ENCODE results near the gene CADPS2.

Gene CADPS2

DNA sequence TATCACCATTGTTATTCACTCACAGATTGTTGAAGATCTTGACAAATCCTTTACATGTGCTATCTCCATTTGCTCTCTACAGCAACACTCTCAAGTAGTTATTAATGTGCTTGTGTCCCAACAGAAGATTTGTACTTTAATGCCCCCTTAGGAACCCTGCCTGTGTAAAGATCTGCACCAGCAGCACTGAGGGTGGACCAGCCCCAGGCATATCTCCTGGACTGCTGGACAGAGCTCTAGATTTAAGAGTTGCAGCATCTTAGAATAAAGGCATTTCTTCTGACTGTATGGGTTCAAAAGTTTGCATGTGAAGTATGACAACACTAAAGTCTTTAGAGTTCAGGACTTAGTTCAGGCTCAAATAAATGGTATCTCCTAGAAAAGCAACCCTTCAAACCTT is 282.0 kb downstream of the CADPS2 start:
- Histone ChIP-seq H3K36me3 (ENCODE audit: insufficient read depth, low read length) (no peaks in the 10 kb centered on the region), H3K9me2 (ENCODE audit: low read depth, low read length) (no peaks in the 10 kb centered on the region), H3F3A (ENCODE audit: insufficient read depth, low read length) (no peaks in the 10 kb centered on the region)

DNA sequence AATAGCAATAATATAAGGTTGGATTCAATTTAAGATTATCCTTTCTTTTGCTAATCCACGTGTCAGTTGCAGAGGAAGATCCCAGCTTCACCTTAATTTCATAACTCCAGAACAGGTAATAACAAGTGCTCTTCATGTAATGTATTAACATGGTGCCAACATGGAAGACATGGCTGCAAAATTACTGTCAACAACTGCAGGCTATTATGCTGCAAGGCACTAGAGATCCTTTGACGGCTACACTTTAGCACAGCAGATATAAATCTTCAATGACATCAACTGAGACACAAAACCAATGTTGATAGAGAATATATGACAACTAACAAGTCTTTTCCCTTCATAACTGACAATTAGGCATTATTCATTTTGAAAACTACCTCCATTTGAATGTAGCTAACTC is 283.5 kb downstream of the CADPS2 start:
- Histone ChIP-seq H3K27ac (ENCODE audit: low read depth, low read length, poor library complexity, severe bottlenecking) (no peak overlapping the region), H3K79me2 (ENCODE audit: insufficient read depth, low read length) (no peaks in the 10 kb centered on the region), H3K4me3 (ENCODE audit: low read depth, low read length, poor library complexity, severe bottlenecking) (no peak overlapping the region), H3K9me2 (ENCODE audit: low read depth, low read length) (no peaks in the 10 kb centered on the region), H3K36me3 (ENCODE audit: insufficient read depth, low read length) (no peaks in the 10 kb centered on the region), H2AFZ (ENCODE audit: low read length) (no peak overlapping the region), H3K9me3 (ENCODE audit: low read length) (no peaks in the 10 kb centered on the region), H3K4me1 (ENCODE audit: insufficient read depth, low read length, severe bottlenecking) (no peaks in the 10 kb centered on the region), H3F3A (ENCODE audit: insufficient read depth, low read length) (no peaks in the 10 kb centered on the region), H3K9ac (ENCODE audit: low read length) (no peak overlapping the region), H3K4me2 (ENCODE audit: low read length) (no peak overlapping the region), H3K27me3 (ENCODE audit: insufficient read depth, low read length) (no peaks in the 10 kb centered on the region), H4K20me1 (ENCODE audit: insufficient read depth, low read length) (no peaks in the 10 kb centered on the region)
- TF ChIP-seq, protein P1, sequence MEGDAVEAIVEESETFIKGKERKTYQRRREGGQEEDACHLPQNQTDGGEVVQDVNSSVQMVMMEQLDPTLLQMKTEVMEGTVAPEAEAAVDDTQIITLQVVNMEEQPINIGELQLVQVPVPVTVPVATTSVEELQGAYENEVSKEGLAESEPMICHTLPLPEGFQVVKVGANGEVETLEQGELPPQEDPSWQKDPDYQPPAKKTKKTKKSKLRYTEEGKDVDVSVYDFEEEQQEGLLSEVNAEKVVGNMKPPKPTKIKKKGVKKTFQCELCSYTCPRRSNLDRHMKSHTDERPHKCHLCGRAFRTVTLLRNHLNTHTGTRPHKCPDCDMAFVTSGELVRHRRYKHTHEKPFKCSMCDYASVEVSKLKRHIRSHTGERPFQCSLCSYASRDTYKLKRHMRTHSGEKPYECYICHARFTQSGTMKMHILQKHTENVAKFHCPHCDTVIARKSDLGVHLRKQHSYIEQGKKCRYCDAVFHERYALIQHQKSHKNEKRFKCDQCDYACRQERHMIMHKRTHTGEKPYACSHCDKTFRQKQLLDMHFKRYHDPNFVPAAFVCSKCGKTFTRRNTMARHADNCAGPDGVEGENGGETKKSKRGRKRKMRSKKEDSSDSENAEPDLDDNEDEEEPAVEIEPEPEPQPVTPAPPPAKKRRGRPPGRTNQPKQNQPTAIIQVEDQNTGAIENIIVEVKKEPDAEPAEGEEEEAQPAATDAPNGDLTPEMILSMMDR (IDR thresholded peaks at IDR 0.05; ENCODE audit: low read length), result no peak
- TF ChIP-seq EZH2 (IDR thresholded peaks at IDR 0.05; ENCODE audit: borderline replicate concordance, low read length), result no peak

More for the DNA sequence above, 282.0 kb downstream of the CADPS2 start:
- Histone ChIP-seq H3K27ac (ENCODE audit: low read depth, low read length, poor library complexity, severe bottlenecking) (no peak overlapping the region), H3K27me3 (ENCODE audit: insufficient read depth, low read length) (no peaks in the 10 kb centered on the region), H3K79me2 (ENCODE audit: insufficient read depth, low read length) (no peaks in the 10 kb centered on the region), H3K4me3 (ENCODE audit: low read depth, low read length, poor library complexity, severe bottlenecking) (no peak overlapping the region), H3K4me2 (ENCODE audit: low read length) (no peak overlapping the region), H2AFZ (ENCODE audit: low read length) (no peak overlapping the region), H3K4me1 (ENCODE audit: insufficient read depth, low read length, severe bottlenecking) (no peaks in the 10 kb centered on the region), H3K9me3 (ENCODE audit: low read length) (no peaks in the 10 kb centered on the region), H4K20me1 (ENCODE audit: insufficient read depth, low read length) (no peaks in the 10 kb centered on the region), H3K9ac (ENCODE audit: low read length) (no peak overlapping the region)
- TF ChIP-seq, protein P1 (IDR thresholded peaks at IDR 0.05; ENCODE audit: low read length), result no peak
- TF ChIP-seq EZH2 (IDR thresholded peaks at IDR 0.05; ENCODE audit: borderline replicate concordance, low read length), result no peak

DNA sequence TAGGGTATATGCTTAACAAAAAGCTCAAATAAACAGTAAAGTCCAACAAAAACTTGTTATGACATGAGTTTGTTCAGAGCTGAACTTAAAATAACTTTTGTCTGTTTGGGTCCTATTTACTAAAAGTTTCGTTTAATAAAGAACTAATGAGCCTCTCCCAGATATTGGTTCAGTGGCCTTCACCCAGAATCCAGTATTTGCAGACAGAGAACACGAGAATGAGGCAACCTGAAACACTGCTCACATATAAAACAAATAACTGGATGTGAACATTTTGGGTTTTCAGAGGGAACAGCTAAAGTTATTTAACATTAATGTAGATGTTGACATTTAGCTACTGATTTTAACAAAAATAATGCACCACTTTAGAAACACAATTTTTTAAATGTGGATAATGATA is 285.6 kb downstream of the CADPS2 start:
- Histone ChIP-seq H3K36me3 (ENCODE audit: insufficient read depth, low read length) (no peaks in the 10 kb centered on the region), H4K20me1 (ENCODE audit: insufficient read depth, low read length) (no peaks in the 10 kb centered on the region), H3K27me3 (ENCODE audit: insufficient read depth, low read length) (no peaks in the 10 kb centered on the region), H3K27ac (ENCODE audit: low read depth, low read length, poor library complexity, severe bottlenecking) (no peak overlapping the region), H2AFZ (ENCODE audit: low read length) (no peak overlapping the region), H3K4me3 (ENCODE audit: low read depth, low read length, poor library complexity, severe bottlenecking) (no peak overlapping the region), H3K4me2 (ENCODE audit: low read length) (no peak overlapping the region), H3K9me3 (ENCODE audit: low read length) (no peaks in the 10 kb centered on the region), H3F3A (ENCODE audit: insufficient read depth, low read length) (no peaks in the 10 kb centered on the region), H3K9ac (ENCODE audit: low read length) (no peak overlapping the region), H3K4me1 (ENCODE audit: insufficient read depth, low read length, severe bottlenecking) (no peaks in the 10 kb centered on the region), H3K79me2 (ENCODE audit: insufficient read depth, low read length) (no peaks in the 10 kb centered on the region), H3K9me2 (ENCODE audit: low read depth, low read length) (no peaks in the 10 kb centered on the region)
- TF ChIP-seq, protein P1 (IDR thresholded peaks at IDR 0.05; ENCODE audit: low read length), result no peak
- TF ChIP-seq EZH2 (IDR thresholded peaks at IDR 0.05; ENCODE audit: borderline replicate concordance, low read length), result no peak
